Measurements from ENCODE around the gene CD79B. TPM values are rescaled to one million over a fixed set of nuclear protein-coding genes. Genes with fewer than 3 reads are reported as not detected.
"Not testable (repeated sequence)": the region's sequence is repeated elsewhere in the genome, so short reads cannot be mapped to it uniquely, and the experiment has no call there.

CD79B gene
- total and polyA plus RNA-seq, 7 experiments from 2014 or later: 11.8 to 44.9 (median 28.8) TPM

DNA sequence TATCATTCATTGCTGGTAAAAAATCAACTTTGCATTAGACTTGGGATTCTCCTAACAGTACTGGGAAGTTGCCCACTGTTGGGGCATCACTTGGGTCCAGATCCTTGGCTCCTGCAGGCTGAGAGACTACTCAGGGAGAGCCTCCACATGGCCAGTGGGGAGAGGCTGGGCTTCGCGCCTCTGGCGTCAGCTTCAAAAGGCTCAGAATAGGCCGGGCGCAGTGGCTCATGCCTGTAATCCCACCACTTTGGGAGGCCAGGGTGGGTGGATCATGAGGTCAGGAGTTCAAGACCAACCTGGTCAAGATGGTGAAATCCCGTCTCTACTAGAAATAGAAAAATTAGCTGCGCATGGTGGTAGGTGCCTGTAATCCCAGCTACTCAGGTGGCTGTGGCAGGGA lies 17.7 kb downstream of the CD79B start:
- Histone ChIP-seq H3K36me3 (ENCODE audit: control insufficient read depth in 2 of 3, insufficient read depth in 3 of 3, low read length in 3 of 3) (no peaks in the 10 kb centered on the region), H3K4me3 (ENCODE audit: low read length) (no peak overlapping the region), H3K9me3 (ENCODE audit: control insufficient read depth in 2 of 3, low read length in 3 of 3) (no peaks in the 10 kb centered on the region), H3K27ac (ENCODE audit: low read depth, low read length) (no peak overlapping the region), H3K27me3 (ENCODE audit: control insufficient read depth in 2 of 2, insufficient read depth in 2 of 2, low read length in 2 of 2) (no peaks in the 10 kb centered on the region), H3K4me1 (ENCODE audit: control insufficient read depth in 2 of 2, insufficient read depth in 2 of 2, low read length in 2 of 2) (peaks cover 0 to 2% of the 10 kb centered on the region in 2 donors)
- ChIA-PET POLR2A (no interaction called here), CTCF (interaction anchor here (1.0 to 1.3 kb wide), 2 partner anchors 32 to 76 kb away, joined by 3 read pairs; no protein-coding TSS in a partner anchor)
- no peak overlapping the region for H3K4me3 Mint-ChIP-seq
- ATAC-seq (no peak), DNase-seq (no peak)
- no peak overlapping the region for H3K27ac Mint-ChIP-seq
- no peaks in the 10 kb centered on the region for H3K9me3 Mint-ChIP-seq
- no peaks in the 10 kb centered on the region for H3K36me3 Mint-ChIP-seq
- intact Hi-C loops (cut with micrococcal nuclease): loop anchor here in 1 of 2 donors (5.0 kb wide), 2 partner anchors 233 to 368 kb away; no protein-coding TSS in a partner anchor
- peaks cover 0 to 15% (median 0%) of the 10 kb centered on the region in 5 donors for H3K27me3 Mint-ChIP-seq
- H3K4me1 Mint-ChIP-seq: peaks cover 5 to 15% (median 5%) of the 10 kb centered on the region in 7 donors

DNA sequence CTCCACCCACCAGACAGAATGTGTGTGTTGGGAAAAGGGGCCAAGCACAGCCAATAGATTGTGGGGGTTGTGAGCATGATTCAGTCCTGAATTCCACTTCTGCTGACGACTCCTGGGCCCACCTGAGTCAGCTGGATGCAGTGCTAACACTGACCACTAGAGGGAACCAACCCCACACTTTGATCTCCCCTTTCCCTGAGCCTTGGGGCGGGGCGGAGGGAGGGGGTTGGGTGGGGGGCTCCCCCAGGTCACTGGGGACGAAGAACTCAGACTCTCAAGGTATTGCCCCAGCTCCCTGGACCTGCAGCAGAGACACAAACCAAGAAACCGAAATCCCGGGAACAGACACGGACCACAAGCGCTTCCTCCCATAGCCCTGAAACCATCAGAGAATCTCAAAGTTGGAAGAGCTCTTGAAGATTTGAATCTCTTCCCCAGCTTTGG lies 20.5 kb downstream of the CD79B start:
- DNase-seq: peak; percentile 30 to 64 (median 49)
- H3K4me3 ChIP-seq (ENCODE audit: low read length): no peak overlapping the region
- H3K27ac ChIP-seq (ENCODE audit: low read depth, low read length): no peak overlapping the region
- POLR2A ChIA-PET: interaction anchor here (0.5 to 1.4 kb wide), 4 partner anchors 9 to 225 kb away, joined by 3 to 5 read pairs (median 4); partner anchors contain the start of gene ICAM2
- Mint-ChIP-seq H3K9me3 (no peaks in the 10 kb centered on the region), H3K27ac (no peak overlapping the region), H3K36me3 (no peaks in the 10 kb centered on the region), H3K27me3 (peaks cover 0 to 29% (median 0%) of the 10 kb centered on the region in 5 donors), H3K4me3 (peak overlapping the region in 1 of 10 donors; percentile 25), H3K4me1 (peaks cover 0 to 10% (median 0%) of the 10 kb centered on the region in 7 donors)
- no peaks in the 10 kb centered on the region for H3K9me3 ChIP-seq (ENCODE audit: control insufficient read depth in 2 of 3, low read length in 3 of 3)
- no peaks in the 10 kb centered on the region for H3K4me1 ChIP-seq (ENCODE audit: control insufficient read depth in 2 of 2, insufficient read depth in 2 of 2, low read length in 2 of 2)
- intact Hi-C loops (cut with micrococcal nuclease): loop anchor here (1.0 to 5.0 kb wide), 7 partner anchors 35 to 371 kb away; no protein-coding TSS in a partner anchor
- no peaks in the 10 kb centered on the region for H3K27me3 ChIP-seq (ENCODE audit: control insufficient read depth in 2 of 2, insufficient read depth in 2 of 2, low read length in 2 of 2)
- CTCF ChIA-PET: interaction anchor here (0.7 to 3.4 kb wide), 17 partner anchors 8 to 358 kb away, joined by 3 to 22 read pairs (median 4); partner anchors contain the start of genes CD79B and ICAM2
- H3K36me3 ChIP-seq (ENCODE audit: control insufficient read depth in 2 of 3, insufficient read depth in 3 of 3, low read length in 3 of 3): no peaks in the 10 kb centered on the region
- peak; percentile 88 for ATAC-seq

DNA sequence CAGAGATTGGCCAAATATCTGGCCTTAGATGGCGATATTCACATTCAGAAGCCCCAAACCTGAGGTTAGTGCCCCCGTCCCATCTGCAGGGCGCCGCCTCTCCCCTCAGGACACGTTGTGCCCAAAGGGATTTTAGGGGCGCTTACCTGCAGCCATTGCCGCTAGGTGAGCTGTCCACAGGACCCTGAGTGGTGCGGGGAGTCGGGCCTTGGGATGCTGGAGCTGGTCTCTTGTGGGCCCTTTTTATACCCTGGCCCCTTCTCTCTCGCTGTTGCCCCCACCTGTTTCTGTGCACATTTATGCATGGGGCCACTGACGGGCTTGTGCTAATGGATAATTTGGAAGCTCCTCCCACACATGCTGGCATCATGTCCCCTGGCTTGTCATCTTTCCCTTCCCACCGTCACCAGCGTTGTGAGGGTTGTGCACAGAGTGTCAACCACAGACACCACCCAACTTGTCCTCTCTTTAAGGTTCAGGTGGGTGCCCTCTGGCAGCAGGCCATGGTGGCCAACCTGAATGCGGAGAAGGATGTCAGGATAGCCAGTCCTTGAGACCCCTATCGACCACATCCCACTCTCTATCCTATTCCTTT lies 21.0 kb downstream of the CD79B start, which contains the start of gene CSHL1:
Gene CSHL1, minus strand, starts transcription at position 218 of the 595 bp plus-strand sequence. Its CDS starts 62 bp downstream, at position 156.
- Histone ChIP-seq H3K36me3 (ENCODE audit: control insufficient read depth in 2 of 3, insufficient read depth in 3 of 3, low read length in 3 of 3) (no peaks in the 10 kb centered on the region), H3K27ac (ENCODE audit: low read depth, low read length) (no peak within 1 kb of the TSS), H3K4me1 (ENCODE audit: control insufficient read depth in 2 of 2, insufficient read depth in 2 of 2, low read length in 2 of 2) (no peaks in the 10 kb centered on the region), H3K4me3 (ENCODE audit: low read length) (no peak within 1 kb of the TSS), H3K9me3 (ENCODE audit: control insufficient read depth in 2 of 3, low read length in 3 of 3) (no peaks in the 10 kb centered on the region), H3K27me3 (ENCODE audit: control insufficient read depth in 2 of 2, insufficient read depth in 2 of 2, low read length in 2 of 2) (no peaks in the 10 kb centered on the region)
- peak within 1 kb of the TSS in 1 of 9 donors; percentile 38 for H3K27ac Mint-ChIP-seq
- no peaks in the 10 kb centered on the region for H3K36me3 Mint-ChIP-seq
- DNase-seq (no peak), ATAC-seq (no peak)
- intact Hi-C loops (cut with micrococcal nuclease): loop anchor here (1.0 to 5.0 kb wide), 7 partner anchors 36 to 372 kb away; no protein-coding TSS in a partner anchor
- peaks cover 0 to 30% (median 0%) of the 10 kb centered on the region in 5 donors for H3K27me3 Mint-ChIP-seq
- ChIA-PET CTCF (interaction anchor here (0.6 to 3.4 kb wide), 19 partner anchors 8 to 359 kb away, joined by 3 to 22 read pairs (median 4); partner anchors contain the start of genes CD79B and ICAM2), POLR2A (interaction anchor here (0.7 to 1.4 kb wide), 3 partner anchors 8 to 109 kb away, joined by 3 to 5 read pairs (median 3); partner anchors contain the start of gene ICAM2)
- H3K4me1 Mint-ChIP-seq: peaks cover 0 to 10% (median 0%) of the 10 kb centered on the region in 7 donors
- peak within 1 kb of the TSS in 1 of 10 donors; percentile 25 for H3K4me3 Mint-ChIP-seq
- H3K9me3 Mint-ChIP-seq: no peaks in the 10 kb centered on the region

DNA sequence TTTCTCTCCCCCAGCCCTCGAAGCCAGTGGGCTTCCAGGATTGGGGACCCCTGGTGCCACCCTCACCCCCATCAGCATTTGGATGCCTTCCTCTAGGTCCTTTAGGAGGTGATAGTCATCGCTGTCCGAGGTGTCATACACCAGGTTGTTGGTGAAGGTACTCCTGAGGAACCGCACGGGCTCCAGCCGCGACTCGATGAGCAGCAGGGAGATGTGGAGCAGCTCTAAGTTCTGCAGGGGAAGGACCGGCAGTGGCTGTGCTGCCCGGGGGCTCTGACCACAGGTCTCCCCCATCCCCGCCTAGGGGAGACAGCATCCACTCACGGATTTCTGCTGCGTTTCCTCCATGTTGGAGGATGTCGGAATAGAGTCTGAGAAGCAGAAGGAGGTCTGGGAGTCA lies 22.0 kb downstream of the CD79B start:
- Histone ChIP-seq H3K4me1 (ENCODE audit: control insufficient read depth in 2 of 2, insufficient read depth in 2 of 2, low read length in 2 of 2) (no peaks in the 10 kb centered on the region), H3K27me3 (ENCODE audit: control insufficient read depth in 2 of 2, insufficient read depth in 2 of 2, low read length in 2 of 2) (no peaks in the 10 kb centered on the region), H3K4me3 (ENCODE audit: low read length) (no peak overlapping the region), H3K27ac (ENCODE audit: low read depth, low read length) (no peak overlapping the region), H3K36me3 (ENCODE audit: control insufficient read depth in 2 of 3, insufficient read depth in 3 of 3, low read length in 3 of 3) (no peaks in the 10 kb centered on the region), H3K9me3 (ENCODE audit: control insufficient read depth in 2 of 3, low read length in 3 of 3) (no peaks in the 10 kb centered on the region)
- peaks cover 0 to 27% (median 0%) of the 10 kb centered on the region in 5 donors for H3K27me3 Mint-ChIP-seq
- H3K27ac Mint-ChIP-seq: no peak overlapping the region
- no peaks in the 10 kb centered on the region for H3K9me3 Mint-ChIP-seq
- H3K36me3 Mint-ChIP-seq: no peaks in the 10 kb centered on the region
- DNase-seq (no peak), ATAC-seq (no peak)
- intact Hi-C loops (cut with micrococcal nuclease): loop anchor here (2.0 to 5.0 kb wide), 6 partner anchors 37 to 373 kb away; no protein-coding TSS in a partner anchor
- CTCF ChIA-PET: interaction anchor here (0.9 to 3.4 kb wide), 9 partner anchors 14 to 236 kb away, joined by 3 to 22 read pairs (median 4); partner anchors contain the start of genes CD79B and ICAM2
- no peak overlapping the region for H3K4me3 Mint-ChIP-seq
- POLR2A ChIA-PET: no interaction called here
- H3K4me1 Mint-ChIP-seq: peaks cover 0 to 10% (median 0%) of the 10 kb centered on the region in 7 donors

DNA sequence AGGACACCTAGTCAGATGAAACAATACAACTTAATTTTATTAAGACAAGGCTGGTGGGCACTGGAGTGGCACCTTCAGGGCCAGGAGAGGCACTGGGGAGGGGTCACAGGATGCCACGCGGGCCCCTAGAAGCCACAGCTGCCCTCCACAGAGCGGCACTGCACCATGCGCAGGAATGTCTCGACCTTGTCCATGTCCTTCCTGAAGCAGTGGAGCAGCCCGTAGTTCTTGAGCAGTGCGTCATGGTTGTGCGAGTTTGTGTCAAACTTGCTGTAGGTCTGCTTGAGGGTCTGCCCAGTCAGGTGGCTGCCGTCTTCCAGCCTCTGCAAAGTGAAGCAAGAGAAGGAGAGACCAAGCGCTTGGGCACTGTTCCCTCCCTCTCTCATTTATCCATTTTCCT lies 22.5 kb downstream of the CD79B start:
- DNase-seq; H3K36me3 ChIP-seq (ENCODE audit: control insufficient read depth in 2 of 3, insufficient read depth in 3 of 3, low read length in 3 of 3); H3K4me1 Mint-ChIP-seq; intact Hi-C loops (cut with micrococcal nuclease); H3K27ac ChIP-seq (ENCODE audit: low read depth, low read length); H3K4me1 ChIP-seq (ENCODE audit: control insufficient read depth in 2 of 2, insufficient read depth in 2 of 2, low read length in 2 of 2); H3K9me3 ChIP-seq (ENCODE audit: control insufficient read depth in 2 of 3, low read length in 3 of 3); H3K4me3 ChIP-seq (ENCODE audit: low read length); ATAC-seq; CTCF ChIA-PET; H3K36me3 Mint-ChIP-seq; H3K4me3 Mint-ChIP-seq; H3K27me3 ChIP-seq (ENCODE audit: control insufficient read depth in 2 of 2, insufficient read depth in 2 of 2, low read length in 2 of 2); H3K9me3 Mint-ChIP-seq; POLR2A ChIA-PET; H3K27ac Mint-ChIP-seq: not testable (repeated sequence)
- H3K27me3 Mint-ChIP-seq: peaks cover 0 to 27% (median 0%) of the 10 kb centered on the region in 5 donors

DNA sequence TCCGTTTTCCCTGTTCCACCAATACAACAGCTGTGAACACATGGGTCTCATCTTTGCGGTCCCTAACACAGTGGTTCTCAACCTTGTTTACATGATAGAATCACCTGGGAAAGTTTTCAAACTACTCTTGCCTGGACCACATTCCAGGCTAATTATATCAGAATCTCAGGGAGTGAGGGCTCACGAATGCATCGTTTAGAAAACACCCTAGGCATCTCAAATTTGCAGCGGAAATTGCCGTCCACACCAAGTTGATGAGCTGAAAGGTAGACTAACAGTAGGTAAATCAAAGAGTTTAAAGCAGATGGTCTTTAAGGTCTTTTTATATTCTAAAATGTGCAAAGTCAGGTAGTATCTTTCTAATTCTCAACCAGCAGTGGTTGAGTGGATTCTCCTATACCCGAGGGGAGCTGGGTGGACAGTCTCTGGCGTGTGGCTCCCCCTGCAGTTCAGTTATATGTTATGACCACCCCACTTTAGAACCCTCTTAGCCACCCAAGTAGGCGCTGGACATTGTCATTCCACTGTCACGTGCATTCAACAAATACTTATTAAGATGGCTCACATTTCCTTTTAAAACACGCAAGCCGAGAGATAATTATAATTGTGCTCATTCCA lies 24.9 kb downstream of the CD79B start:
- ATAC-seq; H3K4me1 ChIP-seq (ENCODE audit: control insufficient read depth in 2 of 2, insufficient read depth in 2 of 2, low read length in 2 of 2); DNase-seq; intact Hi-C loops (cut with micrococcal nuclease); POLR2A ChIA-PET; H3K9me3 Mint-ChIP-seq; H3K27me3 ChIP-seq (ENCODE audit: control insufficient read depth in 2 of 2, insufficient read depth in 2 of 2, low read length in 2 of 2); H3K36me3 Mint-ChIP-seq; H3K36me3 ChIP-seq (ENCODE audit: control insufficient read depth in 2 of 3, insufficient read depth in 3 of 3, low read length in 3 of 3); H3K4me3 Mint-ChIP-seq; H3K9me3 ChIP-seq (ENCODE audit: control insufficient read depth in 2 of 3, low read length in 3 of 3); H3K27ac Mint-ChIP-seq; H3K4me3 ChIP-seq (ENCODE audit: low read length); H3K4me1 Mint-ChIP-seq; H3K27ac ChIP-seq (ENCODE audit: low read depth, low read length): not testable (repeated sequence)
- H3K27me3 Mint-ChIP-seq: peaks cover 0 to 40% (median 0%) of the 10 kb centered on the region in 5 donors
- CTCF ChIA-PET: interaction anchor here (0.6 to 0.7 kb wide), 2 partner anchors 12 to 414 kb away, joined by 3 read pairs; no protein-coding TSS in a partner anchor

Measured in naive thymus-derived CD4-positive, alpha-beta T cell (primary cell).